Lung (tissue), 12 donors: Measurements from ENCODE around the gene TNN. TPM values are rescaled to one million over a fixed set of nuclear protein-coding genes. Genes with fewer than 3 reads are reported as not detected.

Experiments used
- ATAC-seq: fragments of 200-7000 bp; cut with Tn5 transposase; one replicate; pipeline ENCODE4 v1.9.1; 2020; ENCODE audit warnings: moderate number of reproducible peaks; ENCODE audit not compliant: insufficient read depth, low FRiP score
- DNase-seq, 3 donors: peaks; one replicate each; pipeline ENCODE4 v3.0.0-alpha.2; 2013 to 2017
- H3K27ac ChIP-seq, 2 donors: one replicate each; pipeline ENCODE4 v1.5.1; 2013; ENCODE audit warnings: mild to moderate bottlenecking in 2 of 2, moderate library complexity in 2 of 2, control low read depth in 1 of 2, inconsistent platforms in 1 of 2, low read depth in 1 of 2, low read length in 1 of 2
- H3K27me3 ChIP-seq, 3 donors: one replicate each; pipeline ENCODE4 v1.5.1; 2013; ENCODE audit warnings: low read length in 2 of 3; ENCODE audit not compliant: control insufficient read depth in 3 of 3, insufficient read depth in 3 of 3
- H3K36me3 ChIP-seq, 4 donors: one replicate each; pipeline ENCODE4 v1.5.1; 2013; ENCODE audit warnings: low read length in 4 of 4, mild to moderate bottlenecking in 1 of 4, moderate library complexity in 1 of 4; ENCODE audit not compliant: control insufficient read depth in 4 of 4, insufficient read depth in 4 of 4
- H3K4me1 ChIP-seq, 5 donors: one replicate each; pipeline ENCODE4 v1.5.1; 2013; ENCODE audit warnings: low read length in 5 of 5, mild to moderate bottlenecking in 2 of 5, moderate library complexity in 1 of 5; ENCODE audit not compliant: control insufficient read depth in 5 of 5, insufficient read depth in 5 of 5
- H3K4me3 ChIP-seq: one replicate; pipeline ENCODE4 v1.5.1; 2013; ENCODE audit warnings: mild to moderate bottlenecking, control low read depth, moderate library complexity
- H3K9ac ChIP-seq, 2 donors: one replicate each; pipeline ENCODE4 v1.5.1; 2013; ENCODE audit warnings: low read length in 2 of 2, control low read depth in 1 of 2; ENCODE audit not compliant: insufficient read depth in 1 of 2
- H3K9me3 ChIP-seq, 4 donors: one replicate each; pipeline ENCODE4 v1.5.1; 2013; ENCODE audit warnings: low read length in 3 of 4, mild to moderate bottlenecking in 1 of 4, moderate library complexity in 1 of 4; ENCODE audit not compliant: control insufficient read depth in 4 of 4, insufficient read depth in 3 of 4
- WGBS, 2 donors: extraction: QIAGEN DNeasy Blood & Tissue Kit; methylation state at CpG; one replicate each; pipeline ENCODE4 v1.1.7; 2013; 5-methylcytosine and 5-hydroxymethylcytosine counted together
- polyA plus RNA-seq, 2 donors: library from polyadenylated mRNA; stranded (reverse); fragments of 200-250 nt; gene quantifications; one replicate each; pipeline ENCODE4 v1.2.1, GENCODE V29; 2013
- total RNA-seq, 2 donors: library from RNA; depleted of rRNA in 1 of 2; stranded (reverse); fragments of >200 nt in 1 of 2; gene quantifications; one replicate each; pipeline ENCODE4 v1.2.1, GENCODE V29; 2014 to 2021
- TF ChIP-seq, protein P1 (sequence below): IDR thresholded peaks from 2 replicates; pipeline ENCODE4 v1.5.1; 2012; ENCODE audit warnings: mild to moderate bottlenecking; ENCODE audit errors: control extremely low read depth, extremely low read depth
- donor health status: control.
- donor health status: control.
- donor health status: Bipolar disorder and iron deficiency.
- donor health status: healthy.
- donor health status: DM: yes; HTN: yes; CAD: no.

The TNN gene
- total and polyA plus RNA-seq, 4 donors: 0.02 to 1.3 (median 0.04) TPM; not detected in 1

- DNase-seq: no peak
- H3K9ac ChIP-seq: peak overlapping the region; percentile 78 to 80
- H3K4me3 ChIP-seq: peak overlapping the region; percentile 66
Measured at GRCh38 chr1:175191659-175192058, 124.0 kb downstream of the TNN start.

DNA sequence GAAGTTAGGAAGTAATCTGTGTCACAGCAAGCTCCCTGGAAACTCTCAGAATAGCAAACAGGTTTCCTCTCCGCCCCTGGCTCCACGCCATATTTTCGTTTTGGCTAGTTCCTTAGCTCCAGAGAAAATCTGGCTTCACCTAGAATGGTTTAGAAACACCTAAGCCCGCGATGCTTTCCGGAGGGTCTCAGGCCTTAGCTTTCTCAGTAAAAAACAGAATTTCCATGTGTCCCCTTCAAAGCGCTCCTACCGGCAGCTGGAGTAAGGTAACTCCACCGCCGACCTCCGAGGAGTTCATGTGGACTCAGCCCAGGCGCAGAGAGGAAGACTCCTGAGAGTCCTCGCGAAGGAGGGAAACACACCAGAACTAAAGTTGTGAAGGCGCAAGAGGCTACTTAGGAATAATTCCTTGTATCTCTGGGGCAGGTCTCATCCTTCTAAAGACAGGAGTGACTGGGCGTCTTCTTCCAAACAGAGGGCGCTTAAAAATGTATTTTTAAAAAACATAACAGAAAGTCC is 124.5 kb downstream of the TNN start:
- DNase-seq: peak; percentile 66 to 75 (median 70)
- peaks cover 0 to 22% (median 7%) of the 10 kb centered on the region in 5 donors for H3K4me1 ChIP-seq

More at GRCh38 chr1:175191659-175192058, 124.0 kb downstream of the TNN start:
- Histone ChIP-seq H3K9me3 (no peaks in the 10 kb centered on the region), H3K36me3 (peaks cover 0 to 6% (median 0%) of the 10 kb centered on the region in 4 donors), H3K4me1 (peaks cover 0 to 26% (median 7%) of the 10 kb centered on the region in 5 donors), H3K27ac (peak overlapping the region; percentile 86 to 98), H3K27me3 (no peaks in the 10 kb centered on the region)
- WGBS, 2 donors: 1 to 3% methylated on average over 7 of the region's 7 CpGs
- peak; percentile 29 for ATAC-seq
- TF ChIP-seq, protein P1, sequence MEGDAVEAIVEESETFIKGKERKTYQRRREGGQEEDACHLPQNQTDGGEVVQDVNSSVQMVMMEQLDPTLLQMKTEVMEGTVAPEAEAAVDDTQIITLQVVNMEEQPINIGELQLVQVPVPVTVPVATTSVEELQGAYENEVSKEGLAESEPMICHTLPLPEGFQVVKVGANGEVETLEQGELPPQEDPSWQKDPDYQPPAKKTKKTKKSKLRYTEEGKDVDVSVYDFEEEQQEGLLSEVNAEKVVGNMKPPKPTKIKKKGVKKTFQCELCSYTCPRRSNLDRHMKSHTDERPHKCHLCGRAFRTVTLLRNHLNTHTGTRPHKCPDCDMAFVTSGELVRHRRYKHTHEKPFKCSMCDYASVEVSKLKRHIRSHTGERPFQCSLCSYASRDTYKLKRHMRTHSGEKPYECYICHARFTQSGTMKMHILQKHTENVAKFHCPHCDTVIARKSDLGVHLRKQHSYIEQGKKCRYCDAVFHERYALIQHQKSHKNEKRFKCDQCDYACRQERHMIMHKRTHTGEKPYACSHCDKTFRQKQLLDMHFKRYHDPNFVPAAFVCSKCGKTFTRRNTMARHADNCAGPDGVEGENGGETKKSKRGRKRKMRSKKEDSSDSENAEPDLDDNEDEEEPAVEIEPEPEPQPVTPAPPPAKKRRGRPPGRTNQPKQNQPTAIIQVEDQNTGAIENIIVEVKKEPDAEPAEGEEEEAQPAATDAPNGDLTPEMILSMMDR: no peak

GRCh38 chr1:175192630-175193526 is 125.2 kb downstream of the TNN start, which contains the start of gene KIAA0040:
Gene KIAA0040, minus strand, starts transcription at chr1:175192776. Its CDS starts 31,763 bp downstream, at chr1:175161013.
- WGBS, 2 donors: 5% methylated on average over 53 to 62 of the region's 62 CpGs
- DNase-seq (peak; percentile 73 to 82 (median 79)), ATAC-seq (peak; percentile 91)
- H3K9ac ChIP-seq: peak within 1 kb of the TSS; percentile 78 to 80
- H3K27ac ChIP-seq: peak within 1 kb of the TSS; percentile 86 to 98
- peak within 1 kb of the TSS; percentile 66 for H3K4me3 ChIP-seq
- peaks cover 0 to 3% (median 0%) of the 10 kb centered on the region in 4 donors for H3K36me3 ChIP-seq
- H3K9me3 ChIP-seq: no peaks in the 10 kb centered on the region
- H3K4me1 ChIP-seq: peaks cover 0 to 18% (median 7%) of the 10 kb centered on the region in 5 donors
- TF ChIP-seq, protein P1: no peak
- H3K27me3 ChIP-seq: no peaks in the 10 kb centered on the region

More for the DNA sequence above, 124.5 kb downstream of the TNN start:
- peak overlapping the region; percentile 86 to 98 for H3K27ac ChIP-seq
- H3K36me3 ChIP-seq: peaks cover 0 to 5% (median 0%) of the 10 kb centered on the region in 4 donors
- H3K27me3 ChIP-seq: no peaks in the 10 kb centered on the region
- H3K9ac ChIP-seq: peak overlapping the region; percentile 78 to 80
- TF ChIP-seq, protein P1: no peak
- peak overlapping the region; percentile 66 for H3K4me3 ChIP-seq
- 0 to 1% methylated on average over 17 of the region's 17 CpGs for WGBS, 2 donors
- ATAC-seq: peak; percentile 33
- H3K9me3 ChIP-seq: no peaks in the 10 kb centered on the region
